GM12891 (cell line): ENCODE results near the gene POU2AF3.

ENCODE experiments used
- POLR2A ChIP-seq: IDR thresholded peaks from 2 replicates; pipeline ENCODE4 v1.6.1; 2011; ENCODE audit warnings: low read depth, low read length, control low read depth
- POLR2AphosphoS5 ChIP-seq: IDR thresholded peaks from 2 replicates; pipeline ENCODE4 v1.6.1; 2011; ENCODE audit warnings: low read depth, low read length, control low read depth
- POU2F2 ChIP-seq: IDR thresholded peaks from 2 replicates; pipeline ENCODE4 v1.6.1; 2011; ENCODE audit warnings: low read depth, mild to moderate bottlenecking, control low read depth, low read length, moderate library complexity
- SPI1 ChIP-seq: IDR thresholded peaks from 2 replicates; pipeline ENCODE4 v1.6.1; 2011; ENCODE audit warnings: low read depth, low read length, control low read depth
- TAF1 ChIP-seq: IDR thresholded peaks from 2 replicates; pipeline ENCODE4 v1.6.1; 2011; ENCODE audit warnings: low read depth, low read length, control low read depth

DNA sequence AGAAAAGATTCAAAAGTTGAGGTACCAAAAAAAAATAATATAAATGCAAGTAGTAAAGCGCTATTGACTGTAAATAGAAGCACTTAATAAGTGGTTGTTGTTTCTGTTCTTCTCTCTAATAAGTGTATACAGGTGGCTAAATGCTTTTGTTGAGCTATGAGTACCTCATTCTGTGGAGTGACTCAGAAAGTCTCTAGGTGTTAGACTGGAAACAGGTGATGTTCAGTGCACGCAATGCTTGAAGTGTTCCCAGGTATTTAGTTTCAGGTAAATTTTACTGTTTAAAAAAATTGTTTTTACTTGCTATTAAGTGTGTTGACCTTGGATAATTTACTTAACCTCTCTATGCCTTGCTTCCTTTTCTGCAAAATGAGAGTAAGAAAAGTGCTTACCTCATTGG, 24.2 kb downstream of the POU2AF3 start:
- TF ChIP-seq POLR2A (no peak), POLR2AphosphoS5 (no peak), POU2F2 (no peak), TAF1 (no peak), SPI1 (no peak)
